Measurements from ENCODE around the gene CD68.
"Not testable (repeated sequence)": the region's sequence is repeated elsewhere in the genome, so short reads cannot be mapped to it uniquely, and the experiment has no call there.

Gene CD68

DNA sequence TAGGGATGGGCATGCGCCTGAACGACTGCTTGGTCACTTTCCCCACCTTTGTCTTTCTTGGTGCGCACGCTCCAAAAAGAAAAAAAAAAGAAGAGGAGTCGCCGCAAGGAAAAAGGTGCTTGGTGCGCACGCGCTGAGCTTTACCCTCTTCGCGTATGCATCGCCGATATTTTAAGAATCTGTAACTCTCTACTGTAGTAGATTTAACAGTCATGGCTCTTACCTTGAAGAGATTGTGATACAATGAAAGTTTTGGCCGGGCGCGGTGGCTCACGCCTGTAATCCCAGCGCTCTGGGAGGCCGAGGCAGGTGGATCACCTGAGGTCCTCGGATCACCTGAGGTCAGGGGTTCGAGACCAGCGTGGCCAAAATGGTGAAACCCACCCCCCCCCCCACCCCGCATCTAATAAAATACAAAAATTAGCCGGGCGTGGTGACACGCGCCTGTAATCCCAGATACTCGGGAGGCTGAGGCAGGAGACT, 35.9 kb downstream of the CD68 start:
- no peak for DNase-seq

DNA sequence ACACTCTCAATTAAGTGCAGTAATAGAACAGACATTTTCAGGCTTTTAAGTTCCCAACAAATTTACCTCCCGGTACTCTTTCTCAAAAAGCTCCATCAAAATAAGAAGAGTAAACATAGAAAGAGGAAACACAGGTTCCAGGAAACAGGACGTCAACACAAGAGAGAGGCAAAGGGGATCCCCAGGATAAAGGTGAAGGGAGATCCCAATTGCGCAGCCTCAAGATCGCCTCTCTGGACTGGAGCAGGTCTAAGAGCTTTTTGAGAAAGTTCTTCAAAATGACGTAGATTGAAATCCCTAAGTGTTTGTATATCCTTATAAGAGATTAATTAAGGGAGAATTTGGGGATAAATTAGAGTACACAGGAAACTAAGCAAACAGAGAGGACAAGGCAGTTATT, 39.2 kb downstream of the CD68 start:
- no peak for DNase-seq

DNA sequence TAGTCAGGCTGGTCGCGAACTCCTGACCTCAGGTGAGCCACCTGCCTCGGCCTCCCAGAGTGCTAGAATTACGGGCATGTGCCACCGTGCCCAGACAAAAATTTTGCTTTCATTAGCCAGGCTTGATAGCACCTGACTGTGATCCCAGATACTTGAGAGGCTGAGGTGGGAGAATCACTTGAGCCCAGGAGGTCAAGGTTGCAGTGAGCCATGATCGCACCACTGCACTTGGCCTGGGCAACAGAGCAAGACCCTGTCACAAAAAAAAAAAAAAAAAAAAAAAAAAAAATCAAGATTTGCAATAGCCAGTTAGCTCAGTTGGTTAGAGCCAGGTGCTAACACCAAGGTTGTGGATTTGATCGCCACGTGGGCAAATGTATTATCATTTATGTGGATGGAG, 41.4 kb downstream of the CD68 start:
- no peak for DNase-seq

GRCh38 chr17:7623661-7624060, 44.2 kb downstream of the CD68 start:
- no peak for DNase-seq

DNA sequence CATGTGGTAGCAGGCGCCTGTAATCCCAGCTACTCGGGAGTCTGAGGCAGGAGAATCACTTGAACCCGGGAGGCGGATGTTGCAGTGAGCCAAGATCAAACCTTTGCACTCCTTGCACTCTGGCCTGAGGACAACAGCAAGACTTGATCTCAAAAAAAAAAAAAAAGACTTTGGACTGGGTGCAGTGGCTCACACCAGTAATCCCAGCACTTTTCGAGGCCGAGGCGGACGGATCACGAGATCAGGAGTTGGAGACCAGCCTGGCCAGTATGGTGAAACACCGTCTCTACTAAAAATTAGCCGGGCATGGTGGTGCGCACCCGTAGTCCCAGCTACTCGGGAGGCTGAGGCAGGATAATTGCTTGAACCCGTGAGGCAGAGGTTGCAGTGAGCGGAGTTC, 46.3 kb downstream of the CD68 start:
- not testable (repeated sequence) for DNase-seq

- DNase-seq: no peak
Observed at GRCh38 chr17:7626307-7626706, 46.9 kb downstream of the CD68 start.

DNA sequence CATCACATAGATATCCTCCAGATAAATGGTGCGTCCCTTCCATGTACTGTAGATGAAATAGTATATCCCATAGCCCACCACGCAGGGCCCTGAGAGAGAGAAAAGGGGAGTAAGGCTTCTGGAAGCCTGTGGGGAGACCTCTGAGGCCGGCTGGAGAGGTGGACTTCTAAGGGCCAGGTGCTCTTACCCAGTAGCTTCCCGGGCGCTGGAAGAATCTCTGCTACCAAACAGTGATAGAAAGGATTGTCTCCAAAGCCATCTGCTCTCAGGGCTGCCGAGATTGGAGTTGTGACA, 47.5 kb downstream of the CD68 start:
- no peak for DNase-seq

DNA sequence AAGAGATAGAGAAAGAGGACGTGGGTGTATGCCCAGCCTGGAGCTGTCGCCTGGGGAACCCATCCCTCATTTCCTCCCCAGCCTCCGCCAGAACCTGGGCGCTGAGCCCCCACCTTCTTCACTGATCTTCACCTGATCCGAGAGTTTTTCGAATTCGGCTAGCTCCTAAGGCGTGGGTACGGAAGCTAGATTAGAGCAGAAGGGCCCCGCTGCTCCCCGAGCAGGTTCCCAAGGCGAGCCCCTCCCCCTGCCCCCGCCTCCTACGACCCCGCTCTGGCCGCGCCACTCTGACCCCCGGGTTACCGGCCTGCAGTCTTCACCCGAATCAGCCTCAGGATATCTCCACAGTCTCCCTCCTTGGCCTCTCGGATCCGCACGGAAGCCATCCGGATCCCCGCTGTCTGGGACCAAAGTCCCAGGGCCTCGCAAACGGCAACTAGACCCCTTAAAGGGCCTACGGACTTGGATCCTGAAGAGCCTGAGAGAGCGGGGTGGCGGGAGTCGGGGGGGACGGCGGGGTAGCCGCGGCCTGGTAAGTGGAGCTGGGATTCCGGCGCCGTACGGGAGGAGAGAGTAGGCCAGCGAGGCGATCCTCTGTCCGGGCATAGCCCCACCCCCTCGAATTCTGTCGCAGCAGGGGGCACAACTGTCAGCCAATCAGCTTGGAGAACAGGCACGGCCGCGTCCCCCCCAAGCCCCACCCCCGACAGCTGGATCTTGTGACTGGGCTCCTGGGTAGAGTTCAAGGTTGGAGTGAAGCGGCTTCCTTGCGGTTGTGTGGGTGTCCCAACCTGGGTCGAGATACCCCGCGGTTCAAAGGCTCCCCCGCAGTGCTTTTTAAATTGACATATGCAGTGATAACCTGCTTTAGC, 48.0 kb downstream of the CD68 start, which contains the start of gene SAT2:
Gene SAT2 (minus strand): TSS at position 572 of the 872 bp plus-strand sequence. CDS start 186 bp downstream, at position 386.
- DNase-seq: peak; percentile 86

DNA sequence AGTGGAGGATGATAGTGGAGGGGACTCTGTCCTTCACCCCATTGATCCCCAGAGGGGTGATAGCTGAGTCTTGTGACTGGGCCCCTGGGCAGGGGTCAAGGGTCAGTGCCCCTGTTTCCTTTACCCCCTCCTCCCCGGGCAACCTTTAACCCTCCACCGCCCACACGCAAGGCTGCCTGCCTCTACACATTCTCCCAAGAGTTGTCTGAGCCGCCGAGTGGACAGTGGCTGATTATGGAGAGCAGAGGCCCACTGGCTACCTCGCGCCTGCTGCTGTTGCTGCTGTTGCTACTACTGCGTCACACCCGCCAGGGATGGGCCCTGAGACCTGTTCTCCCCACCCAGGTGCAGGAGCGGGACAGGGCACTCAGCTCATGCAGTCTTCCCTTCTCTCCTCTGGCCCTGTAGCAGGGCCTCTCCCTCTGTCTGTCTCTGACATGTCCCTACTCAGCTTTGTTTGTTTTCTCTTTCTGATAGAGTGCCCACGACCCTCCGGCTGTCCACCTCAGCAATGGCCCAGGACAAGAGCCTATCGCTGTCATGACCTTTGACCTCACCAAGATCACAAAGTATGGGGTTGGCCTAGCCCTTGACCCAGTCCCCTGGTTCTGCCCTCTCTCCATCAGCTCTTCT, 50.6 kb downstream of the CD68 start, which contains the start of gene SHBG:
Gene SHBG (plus strand): TSS at position 197 of the 633 bp plus-strand sequence. CDS start 38 bp downstream, at position 235.
- DNase-seq: no peak

Measured in NCI-H226 (cell line).